ENCODE results near the gene HIC2.
"Not testable (repeated sequence)": the region's sequence is repeated elsewhere in the genome, so short reads cannot be mapped to it uniquely, and the experiment has no call there.

- not testable (repeated sequence) for TF ChIP-seq CTCF (IDR thresholded peaks at IDR 0.05 in 2 of 3, conservative IDR thresholded peaks at IDR 0.05 in 1 of 3; ENCODE audit: borderline replicate concordance in 1 of 3, insufficient read depth in 1 of 3, low read depth in 2 of 3, low read length in 2 of 3); YY1 (IDR thresholded peaks at IDR 0.05; ENCODE audit: extremely low read depth, insufficient replicate concordance, low read depth, low read length); POLR2AphosphoS5 (IDR thresholded peaks at IDR 0.05; ENCODE audit: low read depth, low read length); POLR2A (IDR thresholded peaks at IDR 0.05; ENCODE audit: borderline replicate concordance, extremely low read depth, insufficient read depth, insufficient read length); JUND (IDR thresholded peaks at IDR 0.05); MAX (IDR thresholded peaks at IDR 0.05); ZBTB33 (IDR thresholded peaks at IDR 0.05; ENCODE audit: extremely low read depth, insufficient replicate concordance, low read length)
- TF ChIP-seq, protein P1, sequence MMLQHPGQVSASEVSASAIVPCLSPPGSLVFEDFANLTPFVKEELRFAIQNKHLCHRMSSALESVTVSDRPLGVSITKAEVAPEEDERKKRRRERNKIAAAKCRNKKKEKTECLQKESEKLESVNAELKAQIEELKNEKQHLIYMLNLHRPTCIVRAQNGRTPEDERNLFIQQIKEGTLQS (IDR thresholded peaks at IDR 0.05) = not testable (repeated sequence)
Measured at GRCh38 chr22:21438013-21438412, 20.8 kb downstream of the HIC2 start.

All from HCT116 (cell line).